K562 (cell line): ENCODE measurements around the gene SLC35G2. TPM values are rescaled to one million over a fixed set of nuclear protein-coding genes. Genes with fewer than 3 reads are reported as not detected.

Source experiments
- CBX5 ChIP-seq: IDR thresholded peaks from 2 replicates; pipeline ENCODE4 v1.6.1; 2014; ENCODE audit warnings: low read depth, borderline replicate concordance
- CHCHD3 ChIP-seq: fragments of 250-450 bp; sonication (Bioruptor Pico); IDR thresholded peaks from 2 replicates; pipeline ENCODE4 v2.1.2; 2022; ENCODE audit warnings: mild to moderate bottlenecking
- GABPB1 ChIP-seq: sonication (generic); formaldehyde crosslinking; IDR thresholded peaks from 2 replicates; pipeline ENCODE4 v1.8.0; 2022; ENCODE audit warnings: mild to moderate bottlenecking, missing genetic modification reagents
- HDGF ChIP-seq: fragments of 450-650 bp; IDR thresholded peaks from 2 replicates; pipeline ENCODE4 v1.6.1; 2016
- HSF4 ChIP-seq: fragments of 250-450 bp; sonication (Bioruptor Pico); IDR thresholded peaks from 2 replicates; pipeline ENCODE4 v2.1.2; 2022; ENCODE audit warnings: mild to moderate bottlenecking, moderate library complexity, borderline replicate concordance
- L3MBTL2 ChIP-seq: fragments of 450-650 bp; IDR thresholded peaks from 2 replicates; pipeline ENCODE4 v1.6.1; 2016; ENCODE audit warnings: mild to moderate bottlenecking, moderate library complexity
- MCM5 ChIP-seq: fragments of 450-650 bp; IDR thresholded peaks from 2 replicates; pipeline ENCODE4 v1.6.1; 2016; ENCODE audit warnings: low read depth
- MCM7 ChIP-seq, 2 experiments: fragments of 450-650 bp; IDR thresholded peaks; 2 replicates each; pipeline ENCODE4 v1.6.1; 2016 to 2018
- NBN ChIP-seq: fragments of 450-650 bp; IDR thresholded peaks from 2 replicates; pipeline ENCODE4 v1.6.1; 2016; ENCODE audit warnings: low read depth, mild to moderate bottlenecking
- NONO ChIP-seq, 2 experiments: fragments of 200-400 bp in 1 of 2; fragments of 450-650 bp in 1 of 2; formaldehyde crosslinking in 1 of 2; IDR thresholded peaks; 2 replicates each; pipeline ENCODE4 v1.6.1; 2017; ENCODE audit warnings: low read depth in 2 of 2, mild to moderate bottlenecking in 2 of 2, moderate library complexity in 2 of 2, low read length in 1 of 2
- PCBP1 ChIP-seq: fragments of 200-400 bp; formaldehyde crosslinking; IDR thresholded peaks from 2 replicates; pipeline ENCODE4 v1.6.1; 2018; ENCODE audit warnings: mild to moderate bottlenecking, low read depth, low read length; ENCODE audit not compliant: poor library complexity, severe bottlenecking
- POU5F1 ChIP-seq: fragments of 150-350 bp; IDR thresholded peaks from 2 replicates; pipeline ENCODE4 v1.6.1; 2014; ENCODE audit warnings: borderline replicate concordance, low read length, low read depth, mild to moderate bottlenecking; ENCODE audit not compliant: partially characterized antibody
- RB1 ChIP-seq: fragments of 450-650 bp; IDR thresholded peaks from 2 replicates; pipeline ENCODE4 v1.6.1; 2017; ENCODE audit warnings: low read depth, mild to moderate bottlenecking
- RBM34 ChIP-seq: fragments of 200-400 bp; formaldehyde crosslinking; IDR thresholded peaks from 2 replicates; pipeline ENCODE4 v1.6.1; 2018; ENCODE audit warnings: low read length, borderline replicate concordance; ENCODE audit not compliant: insufficient read depth
- RCOR1 ChIP-seq, 2 experiments: IDR thresholded peaks; 2 replicates each; pipeline ENCODE4 v1.6.1; 2012; ENCODE audit warnings: low read depth in 2 of 2, low read length in 2 of 2, borderline replicate concordance in 1 of 2, improper control_type of control experiment in 1 of 2
- SMARCE1 ChIP-seq: fragments of 450-650 bp; IDR thresholded peaks from 2 replicates; pipeline ENCODE4 v1.7.1; 2016; ENCODE audit warnings: mild to moderate bottlenecking
- ZFPM2 ChIP-seq: fragments of 250-450 bp; sonication (Bioruptor Pico); IDR thresholded peaks from 2 replicates; pipeline ENCODE4 v1.5.1; 2022; ENCODE audit warnings: mild to moderate bottlenecking
- ZNF232 ChIP-seq: sonication (generic); formaldehyde crosslinking; IDR thresholded peaks from 2 replicates; pipeline ENCODE4 v1.8.0; 2022; ENCODE audit warnings: mild to moderate bottlenecking, missing genetic modification reagents
- ZNF408 ChIP-seq: fragments of 250-450 bp; sonication (Bioruptor Pico); IDR thresholded peaks from 2 replicates; pipeline ENCODE4 v1.4.0; 2020; ENCODE audit warnings: low read depth, mild to moderate bottlenecking, moderate library complexity
- ZNF41 ChIP-seq: fragments of 250-450 bp; sonication (Bioruptor Pico); conservative IDR thresholded peaks from 2 replicates; pipeline ENCODE4 v1.4.0; 2020; ENCODE audit warnings: mild to moderate bottlenecking
- polyA plus RNA-seq, 8 experiments: library from polyadenylated mRNA; depleted of rRNA in 4 of 8; stranded (reverse) in 5 of 8; unstranded in 3 of 8; fragments of >200 nt; fragmentation: Nextera tagmentation in 2 of 8; fragmentation: Illumina TruSeq in 1 of 8; extraction: Ambion mirVana in 2 of 8; extraction: Trizol in 1 of 8; gene quantifications; 2 replicates each; pipeline versions ENCODE4 v1.2.1 to v1.2.3, GENCODE V29; 2011 to 2014; ENCODE audit warnings: inconsistent platforms in 1 of 8, missing spikeins in 1 of 8
- total RNA-seq, 7 experiments: library from RNA; depleted of rRNA in 6 of 7; stranded (reverse); fragments of >200 nt in 6 of 7; fragmentation: Illumina TruSeq in 2 of 7; extraction: Trizol in 2 of 7; gene quantifications; 2 replicates each; pipeline versions ENCODE4 v1.2.1 to v1.2.3, GENCODE V29; 2011 to 2021; ENCODE audit warnings: low replicate concordance in 1 of 7
- TF ChIP-seq, protein P1 (sequence below): fragments of 450-650 bp; IDR thresholded peaks from 2 replicates; pipeline ENCODE4 v1.6.1; 2017; ENCODE audit warnings: antibody characterized with exemption
- TF ChIP-seq, protein P2 (sequence below): fragments of 450-650 bp; IDR thresholded peaks from 2 replicates; pipeline ENCODE4 v1.6.1; 2018; ENCODE audit not compliant: partially characterized antibody
- TF ChIP-seq, protein P3 (sequence below): conservative IDR thresholded peaks from 2 replicates; pipeline ENCODE4 v1.6.1; 2011; ENCODE audit warnings: low read depth, mild to moderate bottlenecking, low read length; ENCODE audit not compliant: control insufficient read depth

The SLC35G2 gene
- total and polyA plus RNA-seq, 9 of the 15 experiments (the other 6 are each of a cell fraction or from before 2014, with no cell fraction given) = 2.6 to 5.9 (median 3.2) TPM

DNA sequence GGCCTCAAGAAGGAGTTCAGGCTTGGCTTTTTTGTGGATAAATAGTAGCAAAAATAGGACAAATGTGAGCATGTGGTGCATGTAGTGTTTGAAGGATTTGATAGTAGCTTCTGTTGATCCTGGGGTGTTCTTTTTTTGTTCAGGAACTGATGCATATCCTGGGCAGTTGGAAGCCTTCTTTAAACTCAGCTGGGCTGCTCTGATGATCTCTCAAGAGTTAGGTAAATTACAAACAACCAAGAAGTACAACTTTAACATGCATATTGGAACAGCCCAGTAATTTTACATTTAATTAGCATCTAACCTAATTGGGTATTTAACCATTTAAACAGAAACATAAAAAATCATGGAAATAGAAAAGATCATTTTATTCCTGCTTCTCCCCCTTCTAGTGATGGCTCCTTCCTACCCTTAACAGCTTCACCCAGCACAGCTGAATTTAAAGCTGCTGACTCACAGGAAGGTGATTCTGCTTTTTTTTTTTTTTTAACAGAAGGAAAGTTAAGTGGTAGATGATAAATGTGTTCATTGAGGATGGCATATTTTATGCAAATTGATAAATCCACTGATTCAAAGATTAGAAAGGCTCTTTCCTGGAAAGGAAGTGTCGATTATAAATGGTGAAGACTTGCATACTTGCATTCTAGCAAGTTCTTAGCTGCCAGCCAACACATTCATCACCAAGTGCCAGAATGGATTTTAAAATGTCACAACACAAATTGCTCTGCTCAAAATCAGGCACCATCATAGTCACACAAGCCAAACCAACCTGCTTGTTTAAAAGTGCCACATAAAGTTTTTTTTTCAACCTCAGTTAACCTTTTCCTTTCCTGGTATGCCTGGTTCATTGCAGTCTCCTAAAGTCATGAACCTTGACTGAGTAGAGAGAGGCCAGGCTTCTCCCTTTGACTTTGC, 20.0 kb downstream of the SLC35G2 start (continued):
- TF ChIP-seq CHCHD3 (CRISPR knock-in tag) = no peak
- no peak for TF ChIP-seq MCM5
- TF ChIP-seq, protein P1, sequence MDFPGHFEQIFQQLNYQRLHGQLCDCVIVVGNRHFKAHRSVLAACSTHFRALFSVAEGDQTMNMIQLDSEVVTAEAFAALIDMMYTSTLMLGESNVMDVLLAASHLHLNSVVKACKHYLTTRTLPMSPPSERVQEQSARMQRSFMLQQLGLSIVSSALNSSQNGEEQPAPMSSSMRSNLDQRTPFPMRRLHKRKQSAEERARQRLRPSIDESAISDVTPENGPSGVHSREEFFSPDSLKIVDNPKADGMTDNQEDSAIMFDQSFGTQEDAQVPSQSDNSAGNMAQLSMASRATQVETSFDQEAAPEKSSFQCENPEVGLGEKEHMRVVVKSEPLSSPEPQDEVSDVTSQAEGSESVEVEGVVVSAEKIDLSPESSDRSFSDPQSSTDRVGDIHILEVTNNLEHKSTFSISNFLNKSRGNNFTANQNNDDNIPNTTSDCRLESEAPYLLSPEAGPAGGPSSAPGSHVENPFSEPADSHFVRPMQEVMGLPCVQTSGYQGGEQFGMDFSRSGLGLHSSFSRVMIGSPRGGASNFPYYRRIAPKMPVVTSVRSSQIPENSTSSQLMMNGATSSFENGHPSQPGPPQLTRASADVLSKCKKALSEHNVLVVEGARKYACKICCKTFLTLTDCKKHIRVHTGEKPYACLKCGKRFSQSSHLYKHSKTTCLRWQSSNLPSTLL = no peak
- TF ChIP-seq L3MBTL2 = no peak
- TF ChIP-seq CBX5 = no peak
- TF ChIP-seq NBN = no peak
- no peak for TF ChIP-seq MCM7 (IDR thresholded peaks at IDR 0.05)
- no peak for TF ChIP-seq RBM34
- no peak for TF ChIP-seq PCBP1
- TF ChIP-seq HDGF = no peak
- TF ChIP-seq, protein P2, sequence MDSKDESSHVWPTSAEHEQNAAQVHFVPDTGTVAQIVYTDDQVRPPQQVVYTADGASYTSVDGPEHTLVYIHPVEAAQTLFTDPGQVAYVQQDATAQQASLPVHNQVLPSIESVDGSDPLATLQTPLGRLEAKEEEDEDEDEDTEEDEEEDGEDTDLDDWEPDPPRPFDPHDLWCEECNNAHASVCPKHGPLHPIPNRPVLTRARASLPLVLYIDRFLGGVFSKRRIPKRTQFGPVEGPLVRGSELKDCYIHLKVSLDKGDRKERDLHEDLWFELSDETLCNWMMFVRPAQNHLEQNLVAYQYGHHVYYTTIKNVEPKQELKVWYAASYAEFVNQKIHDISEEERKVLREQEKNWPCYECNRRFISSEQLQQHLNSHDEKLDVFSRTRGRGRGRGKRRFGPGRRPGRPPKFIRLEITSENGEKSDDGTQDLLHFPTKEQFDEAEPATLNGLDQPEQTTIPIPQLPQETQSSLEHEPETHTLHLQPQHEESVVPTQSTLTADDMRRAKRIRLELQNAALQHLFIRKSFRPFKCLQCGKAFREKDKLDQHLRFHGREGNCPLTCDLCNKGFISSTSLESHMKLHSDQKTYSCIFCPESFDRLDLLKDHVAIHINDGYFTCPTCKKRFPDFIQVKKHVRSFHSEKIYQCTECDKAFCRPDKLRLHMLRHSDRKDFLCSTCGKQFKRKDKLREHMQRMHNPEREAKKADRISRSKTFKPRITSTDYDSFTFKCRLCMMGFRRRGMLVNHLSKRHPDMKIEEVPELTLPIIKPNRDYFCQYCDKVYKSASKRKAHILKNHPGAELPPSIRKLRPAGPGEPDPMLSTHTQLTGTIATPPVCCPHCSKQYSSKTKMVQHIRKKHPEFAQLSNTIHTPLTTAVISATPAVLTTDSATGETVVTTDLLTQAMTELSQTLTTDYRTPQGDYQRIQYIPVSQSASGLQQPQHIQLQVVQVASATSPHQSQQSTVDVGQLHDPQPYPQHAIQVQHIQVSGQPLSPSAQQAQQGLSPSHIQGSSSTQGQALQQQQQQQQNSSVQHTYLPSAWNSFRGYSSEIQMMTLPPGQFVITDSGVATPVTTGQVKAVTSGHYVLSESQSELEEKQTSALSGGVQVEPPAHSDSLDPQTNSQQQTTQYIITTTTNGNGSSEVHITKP = peak; percentile 98
- no peak for TF ChIP-seq ZFPM2 (CRISPR knock-in tag)
- no peak for TF ChIP-seq POU5F1
- peak; percentile 66 for TF ChIP-seq SMARCE1
- no peak for TF ChIP-seq ZNF408
- TF ChIP-seq GABPB1 (CRISPR knock-in tag) = no peak
- no peak for TF ChIP-seq ZNF232 (CRISPR knock-in tag)
- no peak for TF ChIP-seq NONO (IDR thresholded peaks at IDR 0.05; ENCODE audit: low read depth in 2 of 2, low read length in 1 of 2)
- no peak for TF ChIP-seq HSF4
- TF ChIP-seq RB1 = no peak
- TF ChIP-seq RCOR1 (IDR thresholded peaks at IDR 0.05; ENCODE audit: borderline replicate concordance in 1 of 2, low read depth in 2 of 2, low read length in 2 of 2) = 0 out of 4 replicates have a peak, but pooled peaks of 1 of the 2 experiments have one; percentile 28
- TF ChIP-seq, protein P3, sequence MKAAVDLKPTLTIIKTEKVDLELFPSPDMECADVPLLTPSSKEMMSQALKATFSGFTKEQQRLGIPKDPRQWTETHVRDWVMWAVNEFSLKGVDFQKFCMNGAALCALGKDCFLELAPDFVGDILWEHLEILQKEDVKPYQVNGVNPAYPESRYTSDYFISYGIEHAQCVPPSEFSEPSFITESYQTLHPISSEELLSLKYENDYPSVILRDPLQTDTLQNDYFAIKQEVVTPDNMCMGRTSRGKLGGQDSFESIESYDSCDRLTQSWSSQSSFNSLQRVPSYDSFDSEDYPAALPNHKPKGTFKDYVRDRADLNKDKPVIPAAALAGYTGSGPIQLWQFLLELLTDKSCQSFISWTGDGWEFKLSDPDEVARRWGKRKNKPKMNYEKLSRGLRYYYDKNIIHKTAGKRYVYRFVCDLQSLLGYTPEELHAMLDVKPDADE = no peak
- no peak for TF ChIP-seq ZNF41 (CRISPR knock-in tag)
